Activated gamma-delta T cell treated with Interleukin-2 at 50 U/mL for 16 hours (primary cell): ENCODE data around the gene TMEM37.

Experiments
- DNase-seq: peaks from one replicate; pipeline ENCODE4 v3.0.0-alpha.2; 2020

The TMEM37 gene

DNA sequence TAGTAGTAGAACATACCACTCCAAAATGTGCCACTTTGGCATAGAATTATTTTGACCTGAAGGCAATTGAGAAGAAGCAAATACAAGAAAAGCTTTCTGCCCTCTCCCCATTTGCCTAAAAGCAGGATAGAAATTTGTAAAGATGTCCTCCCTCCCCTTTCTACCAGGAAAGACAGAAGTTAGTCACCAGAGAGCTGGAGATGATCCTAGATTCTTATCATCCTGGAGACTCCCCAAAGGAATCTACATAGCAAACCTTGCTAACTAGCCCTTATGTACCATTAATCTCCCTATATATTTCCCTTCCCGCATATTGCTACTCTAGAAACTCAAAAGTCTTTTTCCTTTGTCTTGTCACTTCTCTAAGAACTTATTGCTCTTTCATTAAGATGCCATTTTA lies 12.6 kb upstream of the TMEM37 start:
- no peak for DNase-seq

DNA sequence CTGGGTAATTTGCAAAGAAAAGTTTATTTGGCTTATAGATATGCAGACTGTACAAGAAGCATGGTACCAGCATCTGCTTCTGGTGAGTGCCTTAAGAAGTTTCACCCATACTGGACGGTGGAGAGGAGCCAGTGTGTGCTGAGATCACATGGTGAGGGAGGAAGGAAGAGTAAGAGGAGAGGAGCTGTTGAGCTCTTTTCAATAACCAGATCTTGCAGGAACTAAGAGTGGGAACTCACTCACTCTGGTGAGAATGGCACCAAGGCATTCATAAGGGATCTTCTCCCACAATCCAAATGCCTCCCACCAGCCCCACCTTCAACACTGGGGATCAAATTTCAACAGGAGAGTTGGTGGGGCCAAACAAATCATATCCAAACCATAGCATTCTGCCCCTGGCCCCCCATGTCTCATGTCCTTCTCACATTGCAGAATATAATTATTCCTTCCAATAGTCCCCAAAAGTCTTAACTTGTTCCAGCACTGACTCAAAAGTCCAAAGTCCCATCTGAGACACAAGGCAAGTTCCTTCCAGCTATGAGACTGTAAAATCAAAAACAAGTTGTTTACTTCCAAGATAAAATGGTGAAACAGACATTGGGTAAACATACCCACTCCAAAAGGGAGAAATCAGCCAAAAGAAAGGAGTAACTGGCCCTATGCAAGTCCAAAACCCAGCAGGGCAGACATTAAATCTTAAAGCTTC lies 11.7 kb upstream of the TMEM37 start:
- no peak for DNase-seq

DNA sequence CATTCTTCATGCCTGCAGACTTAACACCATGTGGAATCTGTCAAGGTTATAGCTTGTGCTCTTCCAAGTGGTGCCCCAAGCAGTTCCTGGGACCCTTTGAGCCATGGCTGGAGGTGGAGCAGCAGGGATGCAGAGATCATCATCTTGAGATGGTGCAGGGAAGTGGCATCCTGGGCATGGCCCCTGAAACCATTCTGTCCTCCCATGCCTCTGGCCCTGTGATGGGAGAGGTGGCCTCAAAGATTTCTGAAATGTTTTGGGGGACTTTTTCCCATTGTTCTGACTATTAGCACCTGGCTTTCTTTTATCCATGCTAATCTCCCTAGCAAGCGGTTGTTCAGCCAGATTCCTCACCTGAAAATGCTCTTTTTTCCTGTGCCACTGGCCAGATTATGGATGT lies 10.3 kb upstream of the TMEM37 start:
- no peak for DNase-seq

DNA sequence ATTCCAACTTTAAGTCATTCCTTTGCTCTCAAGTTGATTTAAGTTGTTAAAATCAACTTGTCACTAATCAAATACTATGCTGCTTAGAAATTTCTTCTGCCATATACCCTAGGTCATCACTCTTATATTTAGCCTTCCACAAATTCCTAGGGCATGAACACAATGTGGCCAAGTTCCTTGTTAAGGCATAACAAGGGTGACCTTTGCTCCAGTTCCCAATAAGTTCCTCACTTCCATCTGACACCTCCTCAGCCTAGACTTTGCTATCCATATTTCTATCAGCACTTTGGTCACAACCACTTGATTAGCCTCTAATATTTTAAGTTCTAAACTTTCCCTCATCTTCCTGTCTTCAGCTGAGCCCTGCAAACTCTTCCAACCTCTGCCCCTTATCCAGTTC lies 9.9 kb upstream of the TMEM37 start:
- DNase-seq = no peak

DNA sequence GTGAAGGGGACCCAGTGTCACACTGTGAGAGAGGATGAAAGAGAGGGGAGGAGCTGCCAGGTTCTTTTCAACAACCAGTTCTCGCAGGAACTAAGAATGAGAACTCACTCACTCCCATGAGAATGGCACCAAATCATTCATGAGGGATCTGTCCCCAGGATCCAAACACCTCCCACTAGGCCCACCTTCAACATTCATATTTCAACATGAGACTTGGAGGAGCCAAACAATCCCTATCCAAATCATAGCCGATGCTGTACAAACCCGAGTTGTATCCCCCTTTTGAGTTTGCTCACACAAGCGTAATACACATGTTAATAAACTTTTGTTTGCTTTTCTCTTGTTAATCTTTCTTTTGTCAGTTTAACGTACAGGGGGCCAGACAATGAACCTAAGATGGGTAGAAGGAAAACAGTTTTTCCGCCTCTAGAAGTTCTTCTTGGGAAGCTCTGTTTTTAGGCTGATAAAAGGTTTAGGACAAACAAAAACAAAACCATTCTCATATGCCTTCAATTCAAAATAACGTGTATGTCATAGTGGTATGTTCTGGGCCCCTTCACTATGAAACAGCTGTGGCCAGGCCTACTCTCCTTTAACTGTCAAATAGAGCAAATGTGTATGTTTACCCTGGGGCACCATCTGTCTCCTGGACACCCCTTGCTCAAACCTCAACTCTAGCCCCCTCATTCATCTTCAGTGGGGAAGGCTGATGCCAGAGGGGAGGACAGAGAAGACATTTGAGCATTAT lies 9.1 kb upstream of the TMEM37 start:
- DNase-seq = no peak

DNA sequence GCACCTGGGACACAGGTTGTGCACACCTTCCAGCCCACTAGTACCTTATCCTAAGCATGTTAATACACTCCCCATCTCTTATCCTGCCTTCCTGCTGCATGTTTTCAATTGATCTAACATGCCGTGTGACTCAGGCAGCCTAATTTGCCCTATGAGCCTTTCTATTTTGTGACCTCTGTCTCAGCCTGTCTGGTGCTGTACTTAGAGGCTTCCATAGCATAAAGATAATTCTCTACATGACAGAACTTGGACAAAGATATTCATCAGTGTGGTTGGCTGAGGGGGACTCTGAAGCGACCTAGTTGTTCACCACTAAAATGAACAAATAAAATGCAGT lies 8.6 kb upstream of the TMEM37 start:
- no peak for DNase-seq

DNA sequence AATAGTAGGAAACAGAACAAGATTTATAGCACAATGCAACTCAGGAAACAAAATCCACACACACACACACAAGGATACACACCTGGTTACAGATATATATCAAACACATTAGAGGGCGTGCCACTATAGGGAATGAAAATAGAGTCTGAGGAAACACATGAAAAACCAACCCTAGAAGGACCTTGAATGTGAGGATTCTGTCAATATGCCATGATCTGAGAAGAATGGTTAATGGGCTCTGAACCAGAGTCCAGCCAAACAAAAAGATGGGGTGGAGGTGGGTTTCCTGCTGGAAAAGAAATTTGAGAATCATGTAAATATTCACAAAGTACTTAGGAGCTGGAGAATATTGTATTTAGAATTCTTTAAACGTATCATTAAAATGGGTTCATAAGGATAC lies 7.8 kb upstream of the TMEM37 start:
- DNase-seq = no peak

DNA sequence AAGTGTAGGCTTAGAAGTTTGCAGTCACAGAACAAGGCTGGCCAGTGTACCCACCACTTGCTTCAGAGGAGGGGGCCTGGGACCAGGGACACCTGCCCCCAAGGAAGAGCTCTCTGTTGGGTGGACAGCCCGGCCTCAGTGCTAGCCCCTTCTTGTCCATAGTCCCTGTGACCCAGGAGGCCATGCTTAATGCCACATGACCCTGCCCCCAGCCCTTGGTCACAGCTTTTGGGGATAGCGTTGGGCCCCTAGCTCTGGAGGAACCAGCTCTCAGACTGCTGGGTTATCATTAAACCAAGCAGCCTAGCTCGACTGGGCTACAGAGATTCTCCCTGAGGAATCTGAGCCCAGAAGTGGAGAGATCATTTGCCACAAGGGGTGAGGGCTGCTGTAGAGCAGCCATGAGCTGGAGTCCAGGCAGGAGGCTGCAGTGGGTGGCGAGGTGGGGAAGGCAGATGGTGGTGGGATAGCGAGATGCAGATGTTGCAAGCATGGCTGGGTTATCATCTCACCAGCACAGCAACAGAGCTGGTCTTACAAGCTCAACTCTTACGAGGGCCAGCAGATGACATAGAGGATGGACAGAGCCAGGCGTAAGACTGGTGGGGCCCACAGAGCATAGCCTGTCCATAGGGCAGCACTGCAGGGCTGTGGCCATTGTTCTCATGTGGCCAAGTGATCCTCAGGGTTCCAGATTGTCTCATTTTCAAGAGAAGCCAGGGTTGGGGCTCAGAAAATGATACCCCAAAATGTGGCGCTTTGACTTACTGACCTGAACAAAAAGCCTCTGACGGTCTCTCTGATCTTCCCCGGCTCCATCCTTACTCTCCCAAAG lies 7.2 kb upstream of the TMEM37 start:
- DNase-seq = no peak

DNA sequence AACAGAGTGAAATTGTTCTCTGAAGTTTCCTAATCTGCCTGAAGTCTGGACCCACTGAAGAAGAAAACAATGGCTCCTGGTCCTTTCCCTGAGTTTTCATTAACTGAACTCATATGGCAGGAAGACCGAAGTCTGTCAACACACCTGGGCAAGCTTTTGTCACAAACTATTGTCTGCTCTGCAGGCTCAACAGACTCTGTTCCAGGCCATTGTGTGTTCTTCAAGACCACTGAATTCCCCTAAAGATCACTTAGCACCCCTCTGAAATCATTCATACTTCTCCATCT lies 6.6 kb upstream of the TMEM37 start:
- no peak for DNase-seq

DNA sequence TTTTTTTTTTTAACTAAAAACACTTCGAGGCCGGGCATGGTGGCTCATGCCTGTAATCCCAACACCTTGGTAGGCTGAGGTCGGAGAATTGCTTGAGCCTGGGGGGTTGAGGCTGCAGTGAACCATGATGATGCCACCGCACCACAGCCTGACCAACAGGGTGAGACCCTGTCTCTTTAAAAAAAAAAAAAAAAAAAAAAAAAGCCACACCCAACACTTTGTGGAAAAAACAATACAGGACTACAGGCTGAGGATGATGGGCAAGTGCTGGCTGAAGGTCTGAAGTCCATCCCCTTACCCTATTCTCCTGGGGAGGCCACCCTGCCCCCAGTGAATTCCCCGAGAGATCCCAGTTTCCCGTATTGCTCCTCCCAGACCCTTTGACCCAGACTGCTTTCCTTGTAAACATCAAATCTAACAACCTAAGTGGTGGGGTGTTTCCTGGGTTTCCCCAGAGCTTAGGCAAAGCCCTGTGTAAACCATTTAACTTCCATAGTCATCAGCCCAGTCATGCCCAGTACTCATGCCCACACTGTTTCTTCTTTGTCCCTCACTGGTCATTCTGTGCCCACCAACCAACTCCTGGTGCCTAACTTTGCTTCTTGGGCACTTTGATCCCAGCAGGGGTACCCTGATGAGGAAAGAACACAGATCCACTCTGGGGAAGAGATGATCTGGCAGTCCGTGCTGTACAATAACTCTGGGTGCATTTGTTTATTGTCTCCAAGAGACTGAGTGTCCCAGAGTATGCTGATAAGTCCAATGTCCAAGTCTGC lies 5.8 kb upstream of the TMEM37 start:
- no peak for DNase-seq

DNA sequence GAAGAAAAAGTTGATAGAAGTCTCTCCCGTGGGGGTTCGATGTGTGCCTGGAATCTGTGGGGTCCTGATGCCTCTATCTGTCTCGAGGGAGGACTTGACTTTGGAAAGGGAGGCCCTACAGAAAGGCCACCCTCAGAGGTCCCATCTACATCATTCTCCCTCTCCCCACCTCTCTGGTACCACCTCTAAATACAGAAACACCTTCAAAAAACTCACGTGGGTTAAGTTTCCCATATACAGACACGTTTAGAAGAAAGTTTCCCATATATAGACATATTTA lies 5.3 kb upstream of the TMEM37 start:
- DNase-seq = no peak

DNA sequence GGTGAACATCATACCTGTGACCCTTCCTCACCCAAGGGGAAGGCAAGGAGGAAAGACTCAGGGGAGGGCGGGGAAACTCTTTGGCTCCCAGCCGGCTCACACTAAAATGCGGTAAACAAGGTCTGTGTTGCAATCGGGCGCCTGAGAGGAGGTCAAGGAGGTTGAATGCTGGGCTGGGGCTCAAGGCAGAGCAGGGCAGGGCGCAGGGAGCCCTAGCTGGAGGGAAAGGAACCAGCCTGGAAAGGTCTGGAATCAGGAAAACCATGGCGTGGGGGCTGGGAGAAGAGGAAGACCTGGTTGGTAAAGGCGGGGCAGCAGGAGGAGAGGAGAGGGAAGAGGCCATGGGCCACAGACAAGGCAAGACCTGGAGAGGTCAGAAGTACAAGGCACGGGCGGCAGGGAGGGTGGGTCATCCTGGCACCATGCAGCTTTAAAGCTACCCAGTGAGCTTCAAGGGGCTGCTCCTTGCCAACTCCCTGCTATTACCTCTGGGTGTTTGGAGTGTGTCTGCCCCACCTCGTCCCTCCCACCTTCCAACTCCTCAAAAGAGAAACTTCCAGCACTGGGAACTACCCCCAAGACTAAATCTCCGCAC lies 4.8 kb upstream of the TMEM37 start:
- no peak for DNase-seq

DNA sequence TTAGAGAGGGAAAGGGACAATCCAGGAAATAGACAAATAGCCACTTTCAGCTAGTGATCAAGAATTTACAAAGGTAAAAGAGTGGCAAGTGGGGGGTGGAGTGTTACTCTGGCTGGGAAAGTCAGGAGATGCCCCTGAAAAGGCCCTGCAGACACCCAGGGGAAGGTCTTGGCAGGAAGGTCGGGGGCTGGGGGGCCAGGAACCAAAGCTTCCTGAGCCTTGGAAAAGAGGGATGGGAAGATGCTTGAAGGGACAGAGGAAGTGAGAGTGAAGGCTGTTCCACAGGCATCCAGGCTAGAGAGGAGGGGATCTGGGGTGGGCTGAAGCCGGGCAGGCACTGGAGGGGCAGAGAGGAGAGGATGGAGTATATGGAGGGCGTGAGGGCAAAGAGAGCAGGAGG lies 3.9 kb upstream of the TMEM37 start:
- no peak for DNase-seq

DNA sequence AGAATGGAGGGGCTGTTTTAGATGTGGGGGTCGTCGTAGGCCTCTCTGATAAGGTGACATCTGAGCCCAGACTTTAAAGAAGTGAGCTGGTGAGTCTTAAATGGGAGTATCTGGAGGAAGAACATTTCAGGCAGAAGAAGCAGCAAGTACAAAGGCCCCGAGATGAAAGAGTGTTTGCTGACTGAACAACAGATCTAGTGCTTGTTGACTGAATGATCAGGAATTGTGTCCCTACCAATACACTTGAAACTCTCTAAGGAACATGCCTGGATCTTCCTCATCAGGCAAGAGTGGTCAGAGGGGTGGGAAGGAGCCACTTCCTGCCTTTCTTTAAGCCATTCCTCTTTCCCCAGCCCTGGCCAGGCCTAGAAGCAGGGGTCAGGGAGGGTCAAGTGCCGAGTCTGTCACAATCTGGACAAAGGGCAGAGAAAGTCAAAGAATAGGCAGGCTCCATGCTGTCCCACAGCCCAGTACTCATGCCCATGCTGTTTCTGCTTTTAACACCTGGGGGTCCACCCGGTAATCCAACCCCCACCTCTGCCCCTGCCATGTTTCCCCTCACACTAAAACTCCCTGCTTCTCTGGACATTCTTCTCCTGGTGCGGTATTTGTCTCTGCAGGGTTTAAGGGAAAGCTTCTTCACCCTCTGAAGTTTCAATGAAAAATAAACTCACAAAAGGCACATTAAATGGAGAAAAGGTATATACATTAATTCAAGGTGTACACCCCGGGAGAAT lies 3.0 kb upstream of the TMEM37 start:
- no peak for DNase-seq

DNA sequence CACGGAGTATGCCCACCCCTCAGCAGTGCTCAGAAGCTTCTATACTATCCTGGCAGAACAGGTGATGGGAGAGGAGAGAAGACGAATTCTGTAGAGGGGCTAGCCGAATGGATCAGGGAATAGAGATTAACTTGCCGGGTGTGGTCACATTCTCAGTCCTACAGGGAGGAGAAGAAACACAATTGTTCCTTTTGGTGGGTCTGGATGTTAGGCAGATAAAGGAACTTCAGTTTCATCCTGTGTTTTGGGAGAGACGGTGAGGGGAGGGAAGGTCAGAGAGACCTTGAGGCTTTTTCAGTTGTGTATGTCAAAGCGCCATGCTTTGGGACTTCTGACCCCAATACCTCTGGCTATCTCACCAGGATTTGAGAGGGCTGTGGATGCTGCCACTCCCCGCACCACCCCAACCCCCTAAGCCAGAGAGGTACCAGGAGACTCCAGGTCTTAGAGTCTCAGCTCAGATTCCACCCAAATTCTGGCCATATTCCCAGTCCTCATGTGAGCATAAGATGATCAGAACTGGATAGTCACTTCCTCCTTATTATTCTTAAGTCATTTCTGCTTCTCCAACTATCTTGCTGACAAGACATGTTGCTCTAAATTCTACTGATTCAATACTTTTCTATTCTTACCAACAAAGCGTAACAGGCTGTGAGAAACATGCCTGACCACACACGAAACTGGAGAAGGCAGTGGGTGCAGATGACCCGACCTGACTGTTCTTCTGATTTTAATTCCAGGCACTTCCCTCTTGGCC lies 2.3 kb upstream of the TMEM37 start:
- no peak for DNase-seq

DNA sequence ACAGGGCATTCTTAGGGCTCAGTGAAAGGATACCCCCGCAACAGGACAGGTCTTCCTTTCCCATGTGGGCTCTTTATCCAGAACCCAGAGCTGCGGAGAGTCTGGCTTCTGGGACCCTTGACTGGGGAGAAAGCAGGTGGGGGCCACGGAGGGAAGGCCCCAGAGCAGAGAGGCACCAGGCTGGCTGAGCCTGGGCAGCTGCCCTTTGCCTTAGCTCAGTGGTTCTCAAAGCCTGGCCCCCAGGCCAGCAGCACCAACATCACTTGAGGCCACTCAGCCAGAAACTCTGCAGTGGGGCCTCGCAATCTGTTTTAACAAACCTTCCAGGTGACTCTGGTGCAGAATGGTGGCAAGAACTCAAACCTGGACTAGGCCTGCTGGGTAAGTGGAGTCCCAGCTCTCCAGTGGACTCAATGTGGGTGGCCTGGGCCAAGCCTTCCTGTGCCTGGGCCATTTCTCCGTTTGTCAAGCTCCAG lies 1.6 kb upstream of the TMEM37 start:
- no peak for DNase-seq

DNA sequence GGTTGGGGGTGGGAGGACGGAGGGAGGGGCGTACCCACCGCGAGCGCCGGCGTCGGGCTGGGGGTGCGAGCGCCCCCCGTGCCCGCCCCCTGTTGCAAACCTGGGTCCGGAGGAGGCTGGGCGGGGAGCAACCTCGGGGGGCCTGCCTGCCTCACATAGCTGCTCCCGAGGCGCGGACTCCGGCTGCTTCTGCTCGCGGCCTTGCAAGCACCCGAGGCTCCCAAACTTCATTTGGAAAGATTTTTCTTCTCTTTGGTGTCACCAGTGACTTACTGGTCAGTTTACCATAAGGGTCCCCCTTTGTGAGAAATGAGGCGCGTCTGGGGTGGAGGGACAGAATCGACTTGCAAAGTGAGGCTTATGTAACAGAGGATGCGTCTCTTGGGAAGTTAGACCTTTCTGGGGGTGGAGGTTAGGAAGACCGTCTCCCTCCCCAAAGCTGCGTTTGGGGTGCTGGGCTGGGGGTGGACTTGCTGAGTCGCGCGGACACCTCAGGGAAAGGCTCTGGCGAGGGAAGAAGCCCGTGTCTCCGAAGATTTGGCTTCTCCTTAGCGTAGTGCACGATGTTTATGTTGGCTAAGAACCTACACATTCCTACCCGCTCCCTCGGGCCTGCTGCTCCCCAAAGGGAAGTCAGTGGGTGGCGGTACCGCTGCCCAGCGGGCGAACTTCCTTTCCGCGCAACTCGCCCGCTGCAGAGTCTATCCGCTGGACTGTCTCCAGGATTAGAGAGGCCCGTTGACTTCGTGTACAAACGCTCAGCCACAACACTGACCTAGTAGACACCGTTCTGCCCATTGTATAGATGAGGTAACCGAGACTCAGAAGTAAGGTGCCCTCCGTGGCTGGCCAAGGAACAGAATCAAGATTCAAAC lies 559 bp downstream of the TMEM37 start:
- no peak for DNase-seq

DNA sequence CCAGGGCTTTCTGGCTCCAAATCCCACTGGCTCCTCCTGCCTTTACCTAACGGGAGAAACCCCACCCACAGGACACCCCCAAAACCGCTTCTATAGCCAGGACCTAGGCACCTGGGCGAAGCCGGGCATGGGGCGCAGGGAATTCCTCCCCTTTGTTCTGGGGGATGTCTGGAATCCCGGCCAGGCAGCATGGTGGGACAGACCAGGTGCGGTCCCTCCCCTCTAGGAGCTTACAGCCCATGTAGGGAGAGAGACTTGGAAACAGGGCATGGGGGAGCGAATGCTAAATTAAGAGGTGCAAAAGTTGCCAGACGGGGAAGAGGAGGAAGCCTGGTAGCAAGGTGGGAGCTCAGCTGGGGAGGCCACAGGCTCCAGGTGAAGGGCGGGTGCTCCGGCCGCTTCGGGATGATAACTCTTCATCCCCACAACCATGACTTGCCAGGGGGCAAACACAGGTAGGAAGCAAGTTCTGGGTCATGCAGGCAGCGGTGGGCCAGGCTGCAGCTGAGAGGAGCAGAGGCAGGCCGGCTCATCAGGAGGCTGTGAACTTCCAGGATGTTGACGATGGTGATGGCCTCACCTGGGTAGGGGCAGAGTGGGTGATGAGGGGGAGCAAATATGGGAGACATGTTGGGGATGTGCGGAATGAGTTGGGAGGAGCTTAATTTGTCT lies 1.3 kb downstream of the TMEM37 start:
- DNase-seq = no peak

DNA sequence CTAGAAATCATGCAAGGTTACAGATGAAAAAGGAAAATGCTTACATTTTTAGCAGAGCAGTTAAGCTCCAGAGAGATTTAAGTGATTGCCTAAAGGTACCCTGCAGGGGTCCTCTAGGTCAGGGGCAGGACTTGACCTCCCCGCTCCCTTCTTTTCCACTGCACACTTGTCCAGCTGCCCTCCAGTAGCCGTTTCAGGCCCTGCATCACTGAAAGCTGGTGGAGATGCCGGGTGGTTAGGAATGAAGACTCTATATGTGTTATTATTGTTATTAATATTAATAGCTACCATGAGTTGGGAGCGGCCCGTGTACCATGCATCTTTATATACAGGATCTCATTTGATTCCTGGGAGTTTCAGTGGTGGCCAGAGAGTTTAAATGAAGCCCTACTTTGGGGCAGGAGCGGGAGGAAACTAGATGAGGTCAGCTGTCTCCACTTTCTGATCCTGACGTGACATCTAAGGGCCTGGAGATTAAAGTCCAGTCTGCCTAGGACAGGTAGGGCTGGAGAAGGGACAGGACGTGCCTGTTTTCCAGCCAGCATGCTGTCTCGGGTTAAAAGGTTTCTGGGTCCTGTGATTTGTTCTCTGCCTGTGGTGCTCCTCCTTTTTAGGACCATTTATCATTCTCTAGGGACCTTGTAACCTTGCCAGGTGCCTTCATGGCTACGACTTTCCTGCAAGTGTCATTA lies 2.1 kb downstream of the TMEM37 start:
- no peak for DNase-seq
